HG03060 (cell line): ENCODE data around the gene GTPBP4.
"Not testable (repeated sequence)": the region's sequence is repeated elsewhere in the genome, so short reads cannot be mapped to it uniquely, and the experiment has no call there.

ENCODE experiments used
- ATAC-seq: cut with Tn5 transposase; IDR thresholded peaks from one replicate; pipeline ENCODE4 v1.9.1; 2021; ENCODE audit warnings: low read depth, moderate number of reproducible peaks; ENCODE audit not compliant: unreplicated experiment

GTPBP4 gene

GRCh38 chr10:1020958-1021357 lies 32.7 kb downstream of the GTPBP4 start:
- no peak for ATAC-seq

DNA sequence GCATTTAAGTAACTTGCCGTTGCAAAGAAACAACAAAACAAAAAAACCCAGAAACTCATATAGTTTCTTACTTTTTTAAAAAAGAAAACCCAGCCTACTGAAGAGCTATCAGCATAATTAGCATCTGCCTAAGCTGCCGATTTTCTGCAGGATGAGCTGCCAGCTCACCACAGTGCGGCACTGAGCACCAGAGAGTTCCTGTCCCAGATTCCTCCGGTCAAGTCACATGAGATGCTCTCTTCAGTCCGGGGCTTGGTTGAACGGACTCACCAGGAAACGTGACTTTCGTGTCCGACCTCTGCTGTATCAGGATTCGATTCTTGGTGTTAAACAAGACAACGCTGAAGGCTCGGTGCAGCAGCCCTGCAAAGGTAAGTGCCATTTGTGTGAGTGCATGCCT lies 34.2 kb downstream of the GTPBP4 start:
- ATAC-seq: no peak

GRCh38 chr10:1024103-1024502 lies 35.9 kb downstream of the GTPBP4 start:
- no peak for ATAC-seq

GRCh38 chr10:1025683-1026082 lies 37.4 kb downstream of the GTPBP4 start, which contains the start of gene IDI2:
IDI2 (minus strand) TSS chr10:1025859; CDS start chr10:1024723, 1,136 bp downstream.
- ATAC-seq: no peak

DNA sequence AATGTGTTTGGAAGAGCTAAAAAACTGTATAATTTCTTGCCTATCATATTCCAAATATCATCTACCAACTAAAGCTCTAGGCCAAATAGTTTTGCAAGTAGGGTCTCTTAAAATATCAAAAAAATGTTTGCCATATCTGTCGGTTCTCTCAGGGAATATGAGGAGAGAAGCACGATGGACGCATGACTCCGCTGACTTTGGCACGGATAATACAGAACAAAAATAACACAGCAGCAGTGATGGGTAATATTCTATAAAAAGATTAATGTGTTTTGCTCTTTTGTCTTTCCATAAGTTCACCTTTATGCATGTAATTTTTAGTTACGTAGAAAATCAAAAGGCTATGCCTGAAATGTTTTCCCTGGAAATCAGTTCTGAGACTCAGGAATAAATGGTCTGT lies 38.3 kb downstream of the GTPBP4 start:
- no peak for ATAC-seq

GRCh38 chr10:1029838-1030237 lies 41.6 kb downstream of the GTPBP4 start:
- ATAC-seq: no peak

- no peak for ATAC-seq
Measured at GRCh38 chr10:1033601-1034000, 45.4 kb downstream of the GTPBP4 start.

- no peak for ATAC-seq
Measured at GRCh38 chr10:1034758-1035157, 46.5 kb downstream of the GTPBP4 start.

GRCh38 chr10:1035201-1035600 lies 47.0 kb downstream of the GTPBP4 start:
- ATAC-seq: no peak

GRCh38 chr10:1036341-1036791 lies 48.1 kb downstream of the GTPBP4 start:
- peak; percentile 72 for ATAC-seq

DNA sequence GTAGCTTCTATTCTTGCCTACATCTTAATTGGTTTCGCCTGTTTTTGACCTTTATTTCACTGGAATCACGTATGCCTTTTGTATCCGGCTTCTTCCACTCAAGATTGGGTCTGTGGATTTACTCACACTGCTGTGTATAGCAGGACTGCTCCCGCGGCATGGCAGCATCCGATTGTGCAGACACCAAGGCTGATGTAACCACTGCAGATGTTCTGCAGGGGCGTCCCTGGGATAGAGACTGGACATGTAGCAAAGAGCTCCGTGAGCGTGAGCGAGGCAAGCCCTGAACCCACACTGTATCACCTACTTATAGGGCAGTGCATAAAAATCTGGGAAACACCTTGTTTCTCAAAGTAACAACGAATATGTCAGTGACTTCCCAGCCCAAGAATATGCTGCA lies 48.9 kb downstream of the GTPBP4 start:
- ATAC-seq: no peak

DNA sequence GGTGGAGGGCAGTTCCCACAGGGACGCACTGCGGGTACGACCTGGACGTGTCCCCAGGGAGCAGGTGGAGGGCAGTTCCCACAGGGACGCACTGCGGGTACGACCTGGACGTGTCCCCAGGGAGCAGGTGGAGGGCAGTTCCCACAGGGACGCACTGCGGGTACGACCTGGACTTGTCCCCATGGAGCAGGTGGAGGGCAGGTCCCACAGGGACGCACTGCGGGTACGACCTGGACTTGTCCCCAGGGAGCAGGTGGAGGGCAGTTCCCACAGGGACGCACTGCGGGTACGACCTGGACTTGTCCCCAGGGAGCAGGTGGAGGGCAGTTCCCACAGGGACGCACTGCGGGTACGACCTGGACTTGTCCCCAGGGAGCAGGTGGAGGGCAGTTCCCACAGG lies 50.5 kb downstream of the GTPBP4 start:
- not testable (repeated sequence) for ATAC-seq

- no peak for ATAC-seq
Measured at GRCh38 chr10:1040133-1040532, 51.9 kb downstream of the GTPBP4 start.

DNA sequence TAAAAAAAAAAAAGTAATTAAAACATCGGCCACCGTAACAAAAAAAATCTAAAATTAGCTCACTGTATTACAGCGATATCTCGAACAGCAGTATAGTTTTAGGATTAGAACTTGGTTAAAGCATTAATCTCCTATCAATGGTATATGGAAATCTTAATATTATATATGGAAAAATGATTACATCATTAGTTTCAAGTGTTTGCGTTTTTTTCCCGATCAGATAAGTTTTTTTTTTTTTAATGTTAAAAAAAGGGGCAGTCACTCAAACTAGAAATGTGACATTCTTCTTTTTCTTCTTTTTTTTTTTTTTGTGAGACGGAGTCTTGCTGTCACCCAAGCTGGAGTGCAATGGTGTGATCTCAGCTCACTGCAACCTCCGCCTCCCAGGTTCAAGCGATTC lies 53.3 kb downstream of the GTPBP4 start:
- no peak for ATAC-seq

DNA sequence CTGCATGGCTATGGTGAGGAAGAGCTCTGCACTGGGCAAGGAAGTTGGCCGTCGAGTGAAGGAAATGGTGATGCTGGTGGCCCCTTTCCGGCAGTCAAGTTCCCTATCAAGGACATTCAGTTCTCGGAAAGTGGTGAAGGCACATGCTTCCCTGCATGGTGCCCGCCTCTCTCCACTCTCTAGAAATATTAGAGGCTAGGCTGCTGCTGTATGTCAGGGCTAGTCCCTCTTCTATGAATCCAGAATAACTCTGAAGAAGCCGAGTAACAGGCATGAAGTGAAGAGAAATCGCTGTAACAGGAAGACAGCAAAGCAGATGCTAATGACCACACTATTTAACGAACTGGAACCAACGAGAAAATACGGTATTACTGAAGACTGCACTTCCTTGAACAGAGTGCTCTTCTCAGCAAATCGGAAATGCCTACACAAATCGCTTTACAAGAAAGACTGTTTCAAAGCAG lies 55.3 kb downstream of the GTPBP4 start:
- ATAC-seq: no peak

DNA sequence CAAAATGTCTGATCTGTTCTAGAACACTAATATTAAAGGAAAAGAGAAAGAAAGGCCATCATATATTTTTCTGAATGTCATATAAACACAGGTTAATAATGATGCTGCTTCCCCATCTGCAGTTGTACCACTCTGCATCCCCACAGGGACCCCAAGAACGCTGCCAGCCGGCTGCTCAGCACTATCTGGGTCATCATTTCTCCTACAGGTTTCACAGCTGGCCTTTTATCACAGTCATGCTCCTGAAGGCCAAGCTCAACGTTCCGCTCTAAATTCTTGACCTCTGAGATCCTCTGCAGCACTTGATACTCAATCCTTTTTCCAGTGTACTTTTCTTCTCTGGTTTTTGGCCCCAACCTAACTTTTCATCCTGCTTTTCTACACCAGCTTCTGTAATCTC lies 55.9 kb downstream of the GTPBP4 start:
- ATAC-seq: no peak

GRCh38 chr10:1044964-1045363 lies 56.7 kb downstream of the GTPBP4 start:
- ATAC-seq: no peak

DNA sequence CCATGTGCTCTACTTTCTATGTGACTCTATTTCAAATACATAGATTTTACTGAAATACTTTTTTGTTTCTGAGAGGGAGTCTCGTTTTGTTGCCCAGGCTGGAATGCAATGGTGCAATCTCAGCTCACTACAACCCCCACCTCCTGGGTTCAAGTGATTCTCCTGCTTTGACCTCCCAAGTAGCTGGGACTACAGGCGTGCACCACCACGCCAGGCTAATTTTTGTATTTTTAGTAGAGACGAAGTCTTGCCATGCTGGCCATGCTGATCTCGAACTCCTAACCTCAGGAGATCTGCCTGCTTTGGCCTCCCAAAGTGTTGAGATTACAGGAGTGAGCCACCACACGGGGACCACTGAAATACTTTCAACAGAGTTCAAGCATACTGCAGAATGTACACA lies 57.2 kb downstream of the GTPBP4 start:
- ATAC-seq: no peak

DNA sequence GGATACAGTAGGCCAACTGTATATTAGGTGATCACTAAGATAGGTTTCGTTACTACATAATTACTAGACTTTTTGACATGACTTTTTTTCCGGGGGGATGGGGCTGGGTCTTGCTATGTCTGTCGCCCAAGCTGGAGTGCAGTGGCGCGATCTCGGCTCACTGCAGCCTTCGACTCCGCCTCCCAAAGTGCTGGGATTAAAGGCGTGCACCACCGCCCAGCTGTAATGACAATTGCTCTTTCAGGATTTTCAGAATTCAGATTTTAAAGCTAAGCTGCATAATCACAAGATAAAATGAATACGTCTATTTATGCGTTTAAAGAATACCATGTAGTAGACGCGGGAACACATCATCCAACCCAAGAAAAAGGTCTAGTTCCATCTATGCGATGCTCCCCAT lies 59.7 kb downstream of the GTPBP4 start:
- no peak for ATAC-seq

DNA sequence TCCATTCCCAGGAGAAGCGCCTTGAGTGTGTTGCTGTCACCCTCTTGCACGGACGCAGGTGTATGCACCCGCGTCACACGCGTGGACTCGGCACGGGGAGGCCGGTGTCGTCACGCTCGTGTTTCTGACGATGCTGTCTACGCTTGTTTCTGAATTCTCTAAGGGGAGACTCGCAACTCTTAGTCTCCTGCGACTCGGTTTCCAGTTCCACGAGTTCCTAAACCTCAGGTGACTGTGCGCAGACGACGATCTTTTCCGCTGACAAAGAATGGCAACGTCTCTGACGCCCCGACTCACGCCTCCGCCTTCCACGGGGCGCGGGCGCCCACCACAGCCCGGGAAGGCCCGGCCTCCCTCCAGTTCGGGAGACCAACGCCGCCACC lies 60.1 kb downstream of the GTPBP4 start:
- no peak for ATAC-seq

DNA sequence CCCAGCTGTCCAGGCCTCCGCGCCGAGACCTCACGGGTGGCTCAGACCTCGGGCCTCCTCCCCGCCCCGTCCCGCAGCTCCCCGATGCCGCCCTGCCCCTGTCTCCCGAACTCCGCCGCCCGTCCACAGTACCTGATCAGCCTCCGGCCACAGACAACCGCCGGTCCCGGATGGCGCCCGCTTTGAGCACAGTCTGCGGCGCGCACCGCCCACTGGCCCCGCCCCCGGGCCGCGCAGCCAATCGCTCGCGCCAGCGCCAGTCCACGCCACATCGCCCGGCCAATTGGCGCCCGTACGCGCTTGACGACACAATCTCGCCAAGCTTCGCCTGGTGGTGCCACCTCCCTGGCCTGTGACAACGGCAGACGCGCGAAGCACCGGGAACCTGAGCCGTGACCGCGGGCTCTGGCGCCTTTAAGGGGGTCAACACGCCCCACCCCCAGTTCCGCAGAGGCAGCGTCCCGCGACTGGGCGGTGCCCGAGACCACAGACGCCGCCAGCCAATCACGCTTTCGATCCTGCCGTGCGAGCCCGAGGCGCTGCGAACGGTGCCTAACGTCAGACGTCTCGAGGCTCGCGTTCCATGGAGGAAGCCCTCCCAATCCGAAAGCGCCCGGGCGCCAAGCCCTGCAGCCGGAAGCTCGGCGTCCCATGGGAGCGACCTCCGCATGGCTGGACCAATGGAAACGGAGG lies 60.6 kb downstream of the GTPBP4 start, which contains the start of gene IDI1:
IDI1 (minus strand) TSS at position 388 of the 693 bp plus-strand sequence; CDS start at position 272, 116 bp downstream.
- peak; percentile 67 for ATAC-seq

DNA sequence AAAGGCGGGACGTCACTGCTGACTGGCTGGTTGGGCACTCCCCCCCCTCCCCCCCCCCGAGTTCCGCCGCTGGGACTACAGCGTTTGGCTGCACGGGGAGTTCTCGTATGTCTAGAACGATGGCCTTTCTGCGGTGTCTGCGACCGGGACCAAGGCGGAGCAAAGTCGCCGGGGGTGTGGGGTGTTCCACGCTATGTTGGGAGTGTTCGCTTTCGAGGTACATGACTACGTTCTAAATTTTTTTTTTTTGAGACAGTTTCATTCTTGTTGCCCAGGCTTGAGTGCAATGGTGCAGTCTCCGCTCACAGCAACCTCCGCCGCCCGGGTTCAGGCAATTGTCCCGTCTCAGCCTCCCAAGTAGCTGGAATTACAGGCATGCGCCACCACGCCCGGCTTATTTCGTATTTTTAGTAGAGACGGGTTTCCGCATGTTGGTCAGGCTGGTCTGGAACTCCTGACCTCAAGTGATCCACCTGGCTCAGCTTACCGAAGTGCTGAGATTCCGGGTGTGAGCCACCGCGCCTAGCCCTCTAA lies 61.3 kb downstream of the GTPBP4 start:
- ATAC-seq: no peak
